HEK293 (cell line): ENCODE data around the gene HMX1.

Experiments
- CTCF ChIA-PET: fragments of 350-600 bp; formaldehyde crosslinking; extraction: SDS; loops from one replicate; lab custom pipeline; 2021; ENCODE audit warnings: antibody characterized with exemption; lab: Yijun Ruan, JAX
- POLR2A ChIA-PET: fragments of 300-600 bp; formaldehyde crosslinking; extraction: SDS; loops from one replicate; lab custom pipeline; 2020; ENCODE audit warnings: antibody characterized with exemption, inconsistent platforms; lab: Yijun Ruan, JAX
- H3K27ac ChIP-seq: fragments of 200-500 bp; sonication (Bioruptor generic); 2 replicates; pipeline ENCODE4 v1.5.1; 2014; ENCODE audit warnings: low read depth, low read length, control low read depth, inconsistent platforms; ENCODE audit errors: extremely low read depth
- H3K36me3 ChIP-seq, 2 experiments: fragments of 200-500 bp in 1 of 2; sonication (Bioruptor generic) in 1 of 2; 1 replicate in 1 of 2; 2 replicates in 1 of 2; pipeline ENCODE4 v1.5.1; 2014 to 2017; ENCODE audit warnings: inconsistent platforms in 2 of 2, low read length in 2 of 2; ENCODE audit not compliant: control insufficient read depth in 2 of 2, insufficient read depth in 1 of 2
- H3K4me1 ChIP-seq: fragments of 200-500 bp; sonication (Bioruptor generic); 2 replicates; pipeline ENCODE4 v1.5.1; 2014; ENCODE audit warnings: mild to moderate bottlenecking, low read length, inconsistent platforms; ENCODE audit not compliant: control insufficient read depth, insufficient read depth
- H3K4me3 ChIP-seq: 2 replicates; pipeline ENCODE4 v1.5.1; 2011; ENCODE audit warnings: low read depth, mild to moderate bottlenecking, control low read depth, low read length, moderate library complexity
- H3K9me3 ChIP-seq: fragments of 200-500 bp; sonication (Bioruptor generic); 2 replicates; pipeline ENCODE4 v1.5.1; 2014; ENCODE audit warnings: low read depth, low read length, inconsistent platforms; ENCODE audit not compliant: control insufficient read depth, insufficient read depth
- EGR2 ChIP-seq: fragments of 450-650 bp; formaldehyde crosslinking; IDR thresholded peaks from 2 replicates; pipeline ENCODE4 v1.5.1; 2016; ENCODE audit warnings: low read depth, missing biosample characterization, missing genetic modification characterization
- KLF7 ChIP-seq: fragments of 450-650 bp; formaldehyde crosslinking; IDR thresholded peaks from 2 replicates; pipeline ENCODE4 v1.5.1; 2016; ENCODE audit warnings: missing biosample characterization, missing genetic modification characterization, borderline replicate concordance
- KLF9 ChIP-seq: fragments of 450-650 bp; formaldehyde crosslinking; IDR thresholded peaks from 2 replicates; pipeline ENCODE4 v1.5.1; 2016; ENCODE audit warnings: missing biosample characterization, missing genetic modification characterization, low read depth
- MYNN ChIP-seq: fragments of 450-650 bp; formaldehyde crosslinking; IDR thresholded peaks from 2 replicates; pipeline ENCODE4 v1.5.1; 2016; ENCODE audit warnings: missing biosample characterization, missing genetic modification characterization, borderline replicate concordance
- OVOL3 ChIP-seq: fragments of 450-650 bp; formaldehyde crosslinking; IDR thresholded peaks from 2 replicates; pipeline ENCODE4 v1.5.1; 2016; ENCODE audit warnings: missing biosample characterization, missing genetic modification characterization
- ZNF132 ChIP-seq: fragments of 450-650 bp; formaldehyde crosslinking; IDR thresholded peaks from 2 replicates; pipeline ENCODE4 v1.5.1; 2017; ENCODE audit warnings: missing biosample characterization, missing genetic modification characterization, borderline replicate concordance
- ZNF174 ChIP-seq: fragments of 450-650 bp; formaldehyde crosslinking; IDR thresholded peaks from 2 replicates; pipeline ENCODE4 v1.5.0; 2017; ENCODE audit warnings: missing biosample characterization, mild to moderate bottlenecking, missing genetic modification characterization
- ZNF239 ChIP-seq: fragments of 450-650 bp; formaldehyde crosslinking; IDR thresholded peaks from 2 replicates; pipeline ENCODE4 v1.5.1; 2016; ENCODE audit warnings: missing biosample characterization, missing genetic modification characterization
- ZNF311 ChIP-seq: fragments of 450-650 bp; formaldehyde crosslinking; IDR thresholded peaks from 2 replicates; pipeline ENCODE4 v1.5.1; 2017; ENCODE audit warnings: missing biosample characterization, missing genetic modification characterization, borderline replicate concordance
- ZNF324 ChIP-seq: fragments of 450-650 bp; formaldehyde crosslinking; IDR thresholded peaks from 2 replicates; pipeline ENCODE4 v1.5.1; 2016; ENCODE audit warnings: missing biosample characterization, missing genetic modification characterization
- ZNF555 ChIP-seq: fragments of 450-650 bp; formaldehyde crosslinking; conservative IDR thresholded peaks from 2 replicates; pipeline ENCODE4 v1.5.1; 2017; ENCODE audit warnings: missing biosample characterization, mild to moderate bottlenecking, missing genetic modification characterization, inconsistent platforms
- ZNF580 ChIP-seq: fragments of 450-650 bp; formaldehyde crosslinking; IDR thresholded peaks from 2 replicates; pipeline ENCODE4 v1.5.1; 2016; ENCODE audit warnings: missing biosample characterization, missing genetic modification characterization
- ZNF624 ChIP-seq: fragments of 450-650 bp; formaldehyde crosslinking; IDR thresholded peaks from 2 replicates; pipeline ENCODE4 v1.5.1; 2017; ENCODE audit warnings: missing biosample characterization, missing genetic modification characterization
- ZNF654 ChIP-seq: fragments of 450-650 bp; formaldehyde crosslinking; IDR thresholded peaks from 2 replicates; pipeline ENCODE4 v1.5.1; 2016; ENCODE audit warnings: low read depth, missing biosample characterization, missing genetic modification characterization
- ZNF837 ChIP-seq: fragments of 450-650 bp; formaldehyde crosslinking; IDR thresholded peaks from 2 replicates; pipeline ENCODE4 v1.5.1; 2016; ENCODE audit warnings: missing biosample characterization, missing genetic modification characterization
- ZSCAN16 ChIP-seq: fragments of 450-650 bp; formaldehyde crosslinking; IDR thresholded peaks from 2 replicates; pipeline ENCODE4 v1.5.1; 2016; ENCODE audit warnings: missing biosample characterization, missing genetic modification characterization

HMX1 gene

GRCh38 chr4:8866421-8866820 lies 5.2 kb downstream of the HMX1 start:
- H3K27ac ChIP-seq, result no peak overlapping the region
- H3K36me3 ChIP-seq, result peaks cover 0 to 26% of the 10 kb centered on the region in 2 experiments; a peak in 1 of 3 replicates
- H3K4me1 ChIP-seq, result no peaks in the 10 kb centered on the region
- ChIA-PET POLR2A (no interaction called here), CTCF (no interaction called here)
- H3K4me3 ChIP-seq, result no peak overlapping the region
- H3K9me3 ChIP-seq, result no peaks in the 10 kb centered on the region
- TF ChIP-seq MYNN (tag by site-specific recombination) (no peak), ZNF580 (no peak)

- no peak for TF ChIP-seq ZNF324 (tag by site-specific recombination)
- TF ChIP-seq ZNF654 (tag by site-specific recombination), result no peak
- no peak for TF ChIP-seq EGR2 (tag by site-specific recombination)
- no peak for TF ChIP-seq ZNF555 (tag by site-specific recombination)
- TF ChIP-seq ZNF624 (tag by site-specific recombination), result no peak
- TF ChIP-seq MYNN (tag by site-specific recombination), result no peak
- no peak for TF ChIP-seq ZNF132 (tag by site-specific recombination)
- TF ChIP-seq ZNF311 (tag by site-specific recombination), result no peak
- TF ChIP-seq ZSCAN16 (tag by site-specific recombination), result no peak
- TF ChIP-seq ZNF837 (tag by site-specific recombination), result no peak
- no peak for TF ChIP-seq OVOL3 (tag by site-specific recombination)
- no peak for TF ChIP-seq KLF7 (tag by site-specific recombination)
- Histone ChIP-seq H3K4me3 (no peak overlapping the region), H3K27ac (no peak overlapping the region), H3K4me1 (no peaks in the 10 kb centered on the region), H3K9me3 (no peaks in the 10 kb centered on the region), H3K36me3 (peaks cover 0 to 26% of the 10 kb centered on the region in 2 experiments; a peak in 1 of 3 replicates)
- ChIA-PET CTCF (no interaction called here), POLR2A (no interaction called here)
These were observed 5.8 kb downstream of the HMX1 start for GRCh38 chr4:8865681-8866310.

GRCh38 chr4:8864912-8865680 lies 6.5 kb downstream of the HMX1 start:
- POLR2A ChIA-PET, result no interaction called here
- Histone ChIP-seq H3K4me3 (no peak overlapping the region), H3K9me3 (no peaks in the 10 kb centered on the region), H3K36me3 (peaks cover 0 to 26% of the 10 kb centered on the region in 2 experiments; a peak in 1 of 3 replicates), H3K4me1 (no peaks in the 10 kb centered on the region), H3K27ac (no peak overlapping the region)
- TF ChIP-seq ZNF239 (tag by site-specific recombination) (no peak), ZNF174 (no peak), KLF9 (no peak)
- CTCF ChIA-PET, result no interaction called here
